Lung (tissue), 12 donors: ENCODE data around the gene NOC2L. TPM values are rescaled to one million over a fixed set of nuclear protein-coding genes. Genes with fewer than 3 reads are reported as not detected.

Experiments used
- ATAC-seq: fragments of 200-7000 bp; cut with Tn5 transposase; one replicate; pipeline ENCODE4 v1.9.1; 2020; ENCODE audit warnings: moderate number of reproducible peaks; ENCODE audit not compliant: insufficient read depth, low FRiP score
- DNase-seq, 3 donors: peaks; one replicate each; pipeline ENCODE4 v3.0.0-alpha.2; 2013 to 2017
- H3K27ac ChIP-seq, 2 donors: one replicate each; pipeline ENCODE4 v1.5.1; 2013; ENCODE audit warnings: mild to moderate bottlenecking in 2 of 2, moderate library complexity in 2 of 2, control low read depth in 1 of 2, inconsistent platforms in 1 of 2, low read depth in 1 of 2, low read length in 1 of 2
- H3K27me3 ChIP-seq, 3 donors: one replicate each; pipeline ENCODE4 v1.5.1; 2013; ENCODE audit warnings: low read length in 2 of 3; ENCODE audit not compliant: control insufficient read depth in 3 of 3, insufficient read depth in 3 of 3
- H3K36me3 ChIP-seq, 4 donors: one replicate each; pipeline ENCODE4 v1.5.1; 2013; ENCODE audit warnings: low read length in 4 of 4, mild to moderate bottlenecking in 1 of 4, moderate library complexity in 1 of 4; ENCODE audit not compliant: control insufficient read depth in 4 of 4, insufficient read depth in 4 of 4
- H3K4me1 ChIP-seq, 5 donors: one replicate each; pipeline ENCODE4 v1.5.1; 2013; ENCODE audit warnings: low read length in 5 of 5, mild to moderate bottlenecking in 2 of 5, moderate library complexity in 1 of 5; ENCODE audit not compliant: control insufficient read depth in 5 of 5, insufficient read depth in 5 of 5
- H3K4me3 ChIP-seq: one replicate; pipeline ENCODE4 v1.5.1; 2013; ENCODE audit warnings: mild to moderate bottlenecking, control low read depth, moderate library complexity
- H3K9ac ChIP-seq, 2 donors: one replicate each; pipeline ENCODE4 v1.5.1; 2013; ENCODE audit warnings: low read length in 2 of 2, control low read depth in 1 of 2; ENCODE audit not compliant: insufficient read depth in 1 of 2
- H3K9me3 ChIP-seq, 4 donors: one replicate each; pipeline ENCODE4 v1.5.1; 2013; ENCODE audit warnings: low read length in 3 of 4, mild to moderate bottlenecking in 1 of 4, moderate library complexity in 1 of 4; ENCODE audit not compliant: control insufficient read depth in 4 of 4, insufficient read depth in 3 of 4
- CTCF ChIP-seq: IDR thresholded peaks from 2 replicates; pipeline ENCODE4 v1.5.1; 2012; ENCODE audit warnings: mild to moderate bottlenecking; ENCODE audit errors: control extremely low read depth, extremely low read depth
- WGBS, 2 donors: extraction: QIAGEN DNeasy Blood & Tissue Kit; methylation state at CpG; one replicate each; pipeline ENCODE4 v1.1.7; 2013; 5-methylcytosine and 5-hydroxymethylcytosine counted together
- polyA plus RNA-seq, 2 donors: library from polyadenylated mRNA; stranded (reverse); fragments of 200-250 nt; gene quantifications; one replicate each; pipeline ENCODE4 v1.2.1, GENCODE V29; 2013
- total RNA-seq, 2 donors: library from RNA; depleted of rRNA in 1 of 2; stranded (reverse); fragments of >200 nt in 1 of 2; gene quantifications; one replicate each; pipeline ENCODE4 v1.2.1, GENCODE V29; 2014 to 2021
- donor health status: control.
- donor health status: control.
- donor health status: Bipolar disorder and iron deficiency.
- donor health status: healthy.
- donor health status: DM: yes; HTN: yes; CAD: no.

The NOC2L gene
- total and polyA plus RNA-seq, 4 donors: 39.0 to 86.6 (median 67.7) TPM

GRCh38 chr1:933603-933940, 25.5 kb downstream of the NOC2L start:
- peak in 1 of 3 donors; percentile 31 for DNase-seq
- no peak for ATAC-seq
- 30 to 31% methylated on average over 10 of the region's 10 CpGs for WGBS, 2 donors

GRCh38 chr1:932776-933602, 26.1 kb downstream of the NOC2L start:
- no peak for TF ChIP-seq CTCF
- Histone ChIP-seq H3K9me3 (peaks cover 0 to 2% (median 0%) of the 10 kb centered on the region in 4 donors), H3K4me3 (no peak overlapping the region), H3K4me1 (peaks cover 0 to 38% (median 11%) of the 10 kb centered on the region in 5 donors), H3K9ac (no peak overlapping the region), H3K27me3 (peaks cover 0 to 16% (median 5%) of the 10 kb centered on the region in 3 donors), H3K27ac (no peak overlapping the region), H3K36me3 (peaks cover 0 to 19% (median under 1%) of the 10 kb centered on the region in 4 donors)
- DNase-seq (peak; percentile 57 to 68 (median 61)), ATAC-seq (no peak)
- WGBS, 2 donors: 59 to 71% methylated on average over 23 to 25 of the region's 25 CpGs

More at GRCh38 chr1:933603-933940, 25.5 kb downstream of the NOC2L start:
- Histone ChIP-seq H3K36me3 (peaks cover 0 to 19% (median under 1%) of the 10 kb centered on the region in 4 donors), H3K4me1 (peaks cover 0 to 42% (median 11%) of the 10 kb centered on the region in 5 donors), H3K9me3 (peaks cover 0 to 3% (median 0%) of the 10 kb centered on the region in 4 donors), H3K9ac (no peak overlapping the region), H3K27me3 (peaks cover 0 to 16% (median 5%) of the 10 kb centered on the region in 3 donors), H3K4me3 (no peak overlapping the region), H3K27ac (no peak overlapping the region)
- TF ChIP-seq CTCF: no peak

GRCh38 chr1:932173-932510, 26.9 kb downstream of the NOC2L start:
- no peak overlapping the region for H3K9ac ChIP-seq
- TF ChIP-seq CTCF: no peak
- ATAC-seq (no peak), DNase-seq (no peak)
- peaks cover 0 to 42% (median 9%) of the 10 kb centered on the region in 5 donors for H3K4me1 ChIP-seq
- H3K4me3 ChIP-seq: no peak overlapping the region
- no peak overlapping the region for H3K27ac ChIP-seq
- H3K27me3 ChIP-seq: peaks cover 0 to 16% (median 4%) of the 10 kb centered on the region in 3 donors
- peaks cover 0 to 19% (median under 1%) of the 10 kb centered on the region in 4 donors for H3K36me3 ChIP-seq
- H3K9me3 ChIP-seq: no peaks in the 10 kb centered on the region
- WGBS, 2 donors: 68 to 83% methylated on average over 16 of the region's 16 CpGs
